Measurements from ENCODE around the gene EML4. TPM values are rescaled to one million over a fixed set of nuclear protein-coding genes. Genes with fewer than 3 reads are reported as not detected.

EML4 gene
- total and polyA plus RNA-seq, 2 of the 13 experiments (the other 11 are each of a cell fraction or from before 2014, with no cell fraction given) = 243 to 476 TPM

DNA sequence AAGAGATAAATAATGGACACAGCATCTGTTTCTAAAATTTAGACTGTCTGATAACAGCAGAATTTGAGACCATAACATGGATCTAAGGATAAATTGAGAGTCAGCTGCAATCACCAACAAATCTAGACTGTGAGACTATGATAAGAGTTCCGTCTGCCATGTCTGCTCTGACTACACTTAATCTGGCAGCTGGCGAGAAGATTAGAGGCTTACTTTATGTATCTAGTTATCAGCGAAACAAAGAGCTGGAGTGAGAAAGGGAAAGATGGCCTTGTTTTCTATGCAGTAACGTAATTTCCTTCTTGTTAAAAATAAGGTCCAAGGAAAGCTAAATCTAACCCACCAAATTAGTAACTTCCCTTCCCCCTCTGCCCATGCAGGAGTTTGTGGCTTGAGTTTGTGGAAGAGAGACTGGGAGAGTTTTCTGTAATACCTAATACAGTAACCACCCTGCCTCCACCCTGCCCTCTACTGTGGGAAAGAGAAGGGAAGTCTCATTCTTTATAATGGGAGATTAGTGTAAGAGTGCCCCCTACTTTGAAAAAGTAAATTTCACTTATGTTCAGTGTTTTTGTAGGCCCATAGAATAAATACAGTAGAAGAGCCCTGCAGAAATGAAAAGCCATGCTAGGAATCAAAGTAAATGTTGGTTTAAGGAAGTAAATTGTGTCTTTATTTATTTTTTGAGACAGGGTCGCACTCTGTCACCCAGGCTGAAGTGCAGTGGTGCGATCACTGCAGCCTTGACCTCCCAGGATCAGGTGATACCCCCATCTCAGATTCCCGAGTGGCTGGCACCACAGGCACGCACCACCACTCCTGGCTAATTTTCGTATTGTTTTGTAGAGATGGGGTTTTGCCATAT is 27.5 kb downstream of the EML4 start (continued):
- TF ChIP-seq, protein P1, sequence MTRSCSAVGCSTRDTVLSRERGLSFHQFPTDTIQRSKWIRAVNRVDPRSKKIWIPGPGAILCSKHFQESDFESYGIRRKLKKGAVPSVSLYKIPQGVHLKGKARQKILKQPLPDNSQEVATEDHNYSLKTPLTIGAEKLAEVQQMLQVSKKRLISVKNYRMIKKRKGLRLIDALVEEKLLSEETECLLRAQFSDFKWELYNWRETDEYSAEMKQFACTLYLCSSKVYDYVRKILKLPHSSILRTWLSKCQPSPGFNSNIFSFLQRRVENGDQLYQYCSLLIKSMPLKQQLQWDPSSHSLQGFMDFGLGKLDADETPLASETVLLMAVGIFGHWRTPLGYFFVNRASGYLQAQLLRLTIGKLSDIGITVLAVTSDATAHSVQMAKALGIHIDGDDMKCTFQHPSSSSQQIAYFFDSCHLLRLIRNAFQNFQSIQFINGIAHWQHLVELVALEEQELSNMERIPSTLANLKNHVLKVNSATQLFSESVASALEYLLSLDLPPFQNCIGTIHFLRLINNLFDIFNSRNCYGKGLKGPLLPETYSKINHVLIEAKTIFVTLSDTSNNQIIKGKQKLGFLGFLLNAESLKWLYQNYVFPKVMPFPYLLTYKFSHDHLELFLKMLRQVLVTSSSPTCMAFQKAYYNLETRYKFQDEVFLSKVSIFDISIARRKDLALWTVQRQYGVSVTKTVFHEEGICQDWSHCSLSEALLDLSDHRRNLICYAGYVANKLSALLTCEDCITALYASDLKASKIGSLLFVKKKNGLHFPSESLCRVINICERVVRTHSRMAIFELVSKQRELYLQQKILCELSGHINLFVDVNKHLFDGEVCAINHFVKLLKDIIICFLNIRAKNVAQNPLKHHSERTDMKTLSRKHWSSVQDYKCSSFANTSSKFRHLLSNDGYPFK (CRISPR knock-in tag; IDR thresholded peaks at IDR 0.05; ENCODE audit: borderline replicate concordance) = peak; percentile 47; the same call in 1 of the 2 replicates
- no peak for TF ChIP-seq ZNF564 (CRISPR knock-in tag; IDR thresholded peaks at IDR 0.05)
- TF ChIP-seq ZNF44 (CRISPR knock-in tag; IDR thresholded peaks at IDR 0.05) = no peak
- TF ChIP-seq, protein P2, sequence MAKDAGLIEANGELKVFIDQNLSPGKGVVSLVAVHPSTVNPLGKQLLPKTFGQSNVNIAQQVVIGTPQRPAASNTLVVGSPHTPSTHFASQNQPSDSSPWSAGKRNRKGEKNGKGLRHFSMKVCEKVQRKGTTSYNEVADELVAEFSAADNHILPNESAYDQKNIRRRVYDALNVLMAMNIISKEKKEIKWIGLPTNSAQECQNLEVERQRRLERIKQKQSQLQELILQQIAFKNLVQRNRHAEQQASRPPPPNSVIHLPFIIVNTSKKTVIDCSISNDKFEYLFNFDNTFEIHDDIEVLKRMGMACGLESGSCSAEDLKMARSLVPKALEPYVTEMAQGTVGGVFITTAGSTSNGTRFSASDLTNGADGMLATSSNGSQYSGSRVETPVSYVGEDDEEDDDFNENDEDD (CRISPR knock-in tag; IDR thresholded peaks at IDR 0.05; ENCODE audit: borderline replicate concordance) = no peak
- TF ChIP-seq, protein P3, sequence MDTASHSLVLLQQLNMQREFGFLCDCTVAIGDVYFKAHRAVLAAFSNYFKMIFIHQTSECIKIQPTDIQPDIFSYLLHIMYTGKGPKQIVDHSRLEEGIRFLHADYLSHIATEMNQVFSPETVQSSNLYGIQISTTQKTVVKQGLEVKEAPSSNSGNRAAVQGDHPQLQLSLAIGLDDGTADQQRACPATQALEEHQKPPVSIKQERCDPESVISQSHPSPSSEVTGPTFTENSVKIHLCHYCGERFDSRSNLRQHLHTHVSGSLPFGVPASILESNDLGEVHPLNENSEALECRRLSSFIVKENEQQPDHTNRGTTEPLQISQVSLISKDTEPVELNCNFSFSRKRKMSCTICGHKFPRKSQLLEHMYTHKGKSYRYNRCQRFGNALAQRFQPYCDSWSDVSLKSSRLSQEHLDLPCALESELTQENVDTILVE (CRISPR knock-in tag; IDR thresholded peaks at IDR 0.05) = no peak
- TF ChIP-seq ATF7 (IDR thresholded peaks at IDR 0.05) = no peak
- TF ChIP-seq ATF7 (CRISPR knock-in tag; IDR thresholded peaks at IDR 0.05) = peak; percentile 59; the same call in 1 of the 2 replicates
- TF ChIP-seq, protein P4, sequence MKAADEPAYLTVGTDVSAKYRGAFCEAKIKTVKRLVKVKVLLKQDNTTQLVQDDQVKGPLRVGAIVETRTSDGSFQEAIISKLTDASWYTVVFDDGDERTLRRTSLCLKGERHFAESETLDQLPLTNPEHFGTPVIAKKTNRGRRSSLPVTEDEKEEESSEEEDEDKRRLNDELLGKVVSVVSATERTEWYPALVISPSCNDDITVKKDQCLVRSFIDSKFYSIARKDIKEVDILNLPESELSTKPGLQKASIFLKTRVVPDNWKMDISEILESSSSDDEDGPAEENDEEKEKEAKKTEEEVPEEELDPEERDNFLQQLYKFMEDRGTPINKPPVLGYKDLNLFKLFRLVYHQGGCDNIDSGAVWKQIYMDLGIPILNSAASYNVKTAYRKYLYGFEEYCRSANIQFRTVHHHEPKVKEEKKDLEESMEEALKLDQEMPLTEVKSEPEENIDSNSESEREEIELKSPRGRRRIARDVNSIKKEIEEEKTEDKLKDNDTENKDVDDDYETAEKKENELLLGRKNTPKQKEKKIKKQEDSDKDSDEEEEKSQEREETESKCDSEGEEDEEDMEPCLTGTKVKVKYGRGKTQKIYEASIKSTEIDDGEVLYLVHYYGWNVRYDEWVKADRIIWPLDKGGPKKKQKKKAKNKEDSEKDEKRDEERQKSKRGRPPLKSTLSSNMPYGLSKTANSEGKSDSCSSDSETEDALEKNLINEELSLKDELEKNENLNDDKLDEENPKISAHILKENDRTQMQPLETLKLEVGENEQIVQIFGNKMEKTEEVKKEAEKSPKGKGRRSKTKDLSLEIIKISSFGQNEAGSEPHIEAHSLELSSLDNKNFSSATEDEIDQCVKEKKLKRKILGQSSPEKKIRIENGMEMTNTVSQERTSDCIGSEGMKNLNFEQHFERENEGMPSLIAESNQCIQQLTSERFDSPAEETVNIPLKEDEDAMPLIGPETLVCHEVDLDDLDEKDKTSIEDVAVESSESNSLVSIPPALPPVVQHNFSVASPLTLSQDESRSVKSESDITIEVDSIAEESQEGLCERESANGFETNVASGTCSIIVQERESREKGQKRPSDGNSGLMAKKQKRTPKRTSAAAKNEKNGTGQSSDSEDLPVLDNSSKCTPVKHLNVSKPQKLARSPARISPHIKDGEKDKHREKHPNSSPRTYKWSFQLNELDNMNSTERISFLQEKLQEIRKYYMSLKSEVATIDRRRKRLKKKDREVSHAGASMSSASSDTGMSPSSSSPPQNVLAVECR (CRISPR knock-in tag; IDR thresholded peaks at IDR 0.05; ENCODE audit: borderline replicate concordance) = peak; percentile 75; the same call in 1 of the 2 replicates
- no peak for TF ChIP-seq ZSCAN20 (CRISPR knock-in tag; IDR thresholded peaks at IDR 0.05; ENCODE audit: borderline replicate concordance)
- TF ChIP-seq, protein P5, sequence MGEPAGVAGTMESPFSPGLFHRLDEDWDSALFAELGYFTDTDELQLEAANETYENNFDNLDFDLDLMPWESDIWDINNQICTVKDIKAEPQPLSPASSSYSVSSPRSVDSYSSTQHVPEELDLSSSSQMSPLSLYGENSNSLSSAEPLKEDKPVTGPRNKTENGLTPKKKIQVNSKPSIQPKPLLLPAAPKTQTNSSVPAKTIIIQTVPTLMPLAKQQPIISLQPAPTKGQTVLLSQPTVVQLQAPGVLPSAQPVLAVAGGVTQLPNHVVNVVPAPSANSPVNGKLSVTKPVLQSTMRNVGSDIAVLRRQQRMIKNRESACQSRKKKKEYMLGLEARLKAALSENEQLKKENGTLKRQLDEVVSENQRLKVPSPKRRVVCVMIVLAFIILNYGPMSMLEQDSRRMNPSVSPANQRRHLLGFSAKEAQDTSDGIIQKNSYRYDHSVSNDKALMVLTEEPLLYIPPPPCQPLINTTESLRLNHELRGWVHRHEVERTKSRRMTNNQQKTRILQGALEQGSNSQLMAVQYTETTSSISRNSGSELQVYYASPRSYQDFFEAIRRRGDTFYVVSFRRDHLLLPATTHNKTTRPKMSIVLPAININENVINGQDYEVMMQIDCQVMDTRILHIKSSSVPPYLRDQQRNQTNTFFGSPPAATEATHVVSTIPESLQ (CRISPR knock-in tag; conservative IDR thresholded peaks at IDR 0.05) = no peak
- TF ChIP-seq CENPT (CRISPR knock-in tag; IDR thresholded peaks at IDR 0.05; ENCODE audit: low read depth) = no peak
- peak; percentile 85 for TF ChIP-seq PHF21A (CRISPR knock-in tag; IDR thresholded peaks at IDR 0.05)
- no peak for TF ChIP-seq ZNF33A (CRISPR knock-in tag; IDR thresholded peaks at IDR 0.05; ENCODE audit: borderline replicate concordance)
- TF ChIP-seq, protein P6, sequence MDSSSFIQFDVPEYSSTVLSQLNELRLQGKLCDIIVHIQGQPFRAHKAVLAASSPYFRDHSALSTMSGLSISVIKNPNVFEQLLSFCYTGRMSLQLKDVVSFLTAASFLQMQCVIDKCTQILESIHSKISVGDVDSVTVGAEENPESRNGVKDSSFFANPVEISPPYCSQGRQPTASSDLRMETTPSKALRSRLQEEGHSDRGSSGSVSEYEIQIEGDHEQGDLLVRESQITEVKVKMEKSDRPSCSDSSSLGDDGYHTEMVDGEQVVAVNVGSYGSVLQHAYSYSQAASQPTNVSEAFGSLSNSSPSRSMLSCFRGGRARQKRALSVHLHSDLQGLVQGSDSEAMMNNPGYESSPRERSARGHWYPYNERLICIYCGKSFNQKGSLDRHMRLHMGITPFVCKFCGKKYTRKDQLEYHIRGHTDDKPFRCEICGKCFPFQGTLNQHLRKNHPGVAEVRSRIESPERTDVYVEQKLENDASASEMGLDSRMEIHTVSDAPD (CRISPR knock-in tag; IDR thresholded peaks at IDR 0.05) = peak; percentile 48; the same call in 1 of the 2 replicates

Measured in HepG2 (cell line).